Activated CD8-positive, alpha-beta memory T cell treated with anti-CD3 and anti-CD28 coated beads for 48 hours (primary cell): ENCODE data around the gene PARD3.

Experiments
- DNase-seq, 3 experiments: peaks; one replicate each; pipeline ENCODE4 v3.0.0-alpha.2; 2020; ENCODE audit warnings: low read depth in 2 of 3, low spot score in 2 of 3

PARD3 gene

GRCh38 chr10:34697351-34698247, 117.5 kb downstream of the PARD3 start:
- no peak for DNase-seq

GRCh38 chr10:34696423-34696822, 118.7 kb downstream of the PARD3 start:
- DNase-seq = no peak

DNA sequence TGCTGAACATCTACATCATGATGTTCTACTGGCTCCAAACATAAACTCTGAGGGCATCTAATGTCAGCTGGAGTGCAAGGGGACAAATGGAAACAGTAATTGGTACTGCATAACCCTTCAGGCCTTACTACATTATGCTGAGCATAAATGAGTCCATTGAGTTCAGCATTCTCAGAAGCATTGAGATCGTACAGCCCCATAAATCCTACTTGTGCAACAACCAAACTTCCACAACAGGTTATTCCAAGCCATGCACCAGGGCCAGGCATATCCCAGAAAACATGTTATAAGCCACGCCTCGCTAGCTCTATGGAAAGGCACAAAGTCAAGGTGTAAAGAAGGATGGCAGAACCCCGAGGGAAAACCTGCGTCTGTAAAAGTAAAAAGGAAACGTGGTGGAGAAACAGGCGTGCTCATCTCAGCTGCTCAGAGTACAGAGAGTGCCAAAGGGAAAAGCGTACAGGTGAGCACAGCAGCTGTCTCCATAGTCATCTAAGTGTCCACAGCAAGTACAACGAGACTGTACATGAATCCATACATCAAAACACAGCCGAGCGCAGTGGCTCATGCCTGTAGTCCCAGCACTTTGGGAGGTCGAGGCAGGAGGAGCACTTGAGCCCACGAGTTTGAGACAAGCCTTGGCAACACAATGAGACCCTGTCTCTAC, 124.6 kb downstream of the PARD3 start:
- no peak for DNase-seq

DNA sequence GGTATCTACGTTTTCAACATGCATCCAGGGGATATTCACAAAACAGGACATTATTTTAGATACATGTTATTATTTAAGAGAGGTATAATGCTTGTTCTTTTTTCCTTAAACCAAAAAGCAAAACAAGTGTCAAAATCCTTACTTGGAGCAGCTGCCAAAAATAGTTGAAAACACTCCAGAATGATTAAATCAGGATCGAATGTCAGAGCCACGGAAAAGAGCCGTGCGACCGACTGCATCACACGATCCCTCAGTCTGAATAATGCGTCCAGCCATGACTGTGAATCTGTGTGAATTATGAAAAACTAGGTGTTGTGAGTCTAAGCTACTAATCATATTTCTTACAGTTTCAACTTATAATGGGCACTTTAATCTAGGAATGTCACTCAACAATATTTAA, 126.0 kb downstream of the PARD3 start:
- DNase-seq = no peak

GRCh38 chr10:34687434-34688210, 127.5 kb downstream of the PARD3 start:
- no peak for DNase-seq

- DNase-seq = no peak
These were observed 132.5 kb downstream of the PARD3 start for GRCh38 chr10:34682580-34682979.

GRCh38 chr10:34681933-34682332, 133.2 kb downstream of the PARD3 start:
- DNase-seq = no peak

GRCh38 chr10:34679177-34679576, 135.9 kb downstream of the PARD3 start:
- no peak for DNase-seq

- DNase-seq = no peak
These were observed 137.5 kb downstream of the PARD3 start for GRCh38 chr10:34677591-34677990.

DNA sequence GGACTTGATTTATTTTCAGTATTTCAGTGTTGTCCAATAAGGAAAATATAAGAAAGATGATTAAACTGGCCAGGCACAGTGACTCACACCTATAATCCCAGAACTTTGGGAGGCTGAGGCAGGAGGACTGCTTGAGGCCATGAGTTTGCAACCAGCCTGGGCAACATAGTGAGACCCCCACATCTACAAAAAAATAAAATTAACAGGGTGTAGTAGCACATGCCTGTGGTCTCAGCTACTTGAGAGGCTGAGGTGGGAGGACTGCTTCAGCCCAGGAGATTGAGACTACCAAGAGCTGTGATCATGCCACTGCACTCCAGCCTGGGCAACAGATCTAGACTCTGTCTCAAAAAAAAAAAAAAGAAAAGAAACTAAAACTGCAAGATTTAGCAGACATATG, 138.0 kb downstream of the PARD3 start:
- DNase-seq = no peak

GRCh38 chr10:34674176-34674575, 140.9 kb downstream of the PARD3 start:
- DNase-seq = no peak

DNA sequence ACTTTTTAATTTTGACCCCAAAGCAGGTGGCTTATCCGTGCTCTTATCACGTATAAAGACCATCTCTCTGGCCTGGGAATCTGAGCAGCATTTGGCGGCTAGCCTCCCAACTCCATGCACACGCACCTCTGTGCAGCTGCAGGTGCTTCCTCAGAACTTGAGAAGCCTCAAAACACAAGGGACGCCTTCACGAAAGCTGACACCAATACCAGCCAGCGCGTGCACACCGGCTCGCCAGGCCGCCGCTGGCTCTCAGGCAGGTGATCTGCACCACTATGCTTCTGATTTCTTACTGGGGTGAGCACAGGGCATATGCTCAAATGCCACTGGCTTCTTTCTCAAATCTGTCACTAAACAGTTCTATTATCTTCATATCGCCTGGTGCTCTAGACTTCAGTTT, 145.0 kb downstream of the PARD3 start:
- DNase-seq = no peak

- no peak for DNase-seq
These were observed 146.0 kb downstream of the PARD3 start for GRCh38 chr10:34669079-34669478.

- no peak for DNase-seq
These were observed 147.9 kb downstream of the PARD3 start for GRCh38 chr10:34667177-34667576.

- no peak for DNase-seq
These were observed 148.9 kb downstream of the PARD3 start for GRCh38 chr10:34666008-34666704.

DNA sequence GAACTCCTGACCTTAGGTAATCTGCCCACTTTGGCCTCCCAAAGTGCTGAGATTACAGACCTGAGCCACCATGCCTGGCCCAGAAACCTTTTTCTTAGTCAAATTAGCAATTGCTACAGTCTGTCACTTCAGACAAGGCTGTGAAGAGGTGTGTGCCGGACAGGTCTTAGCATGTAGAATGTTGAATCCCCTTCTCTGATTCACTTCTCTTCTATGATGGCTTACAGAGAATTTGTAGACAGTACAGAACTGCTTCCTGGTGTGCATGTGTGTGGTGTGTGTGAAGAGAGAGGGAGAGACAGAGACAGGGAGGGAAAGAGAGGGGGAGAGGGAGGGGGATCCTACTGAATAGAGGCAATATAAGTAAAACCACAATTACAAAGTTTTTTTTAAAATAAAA, 150.4 kb downstream of the PARD3 start:
- DNase-seq = no peak

- no peak for DNase-seq
These were observed 153.5 kb downstream of the PARD3 start for GRCh38 chr10:34661580-34661979.

GRCh38 chr10:34658934-34659333, 156.2 kb downstream of the PARD3 start:
- no peak for DNase-seq

DNA sequence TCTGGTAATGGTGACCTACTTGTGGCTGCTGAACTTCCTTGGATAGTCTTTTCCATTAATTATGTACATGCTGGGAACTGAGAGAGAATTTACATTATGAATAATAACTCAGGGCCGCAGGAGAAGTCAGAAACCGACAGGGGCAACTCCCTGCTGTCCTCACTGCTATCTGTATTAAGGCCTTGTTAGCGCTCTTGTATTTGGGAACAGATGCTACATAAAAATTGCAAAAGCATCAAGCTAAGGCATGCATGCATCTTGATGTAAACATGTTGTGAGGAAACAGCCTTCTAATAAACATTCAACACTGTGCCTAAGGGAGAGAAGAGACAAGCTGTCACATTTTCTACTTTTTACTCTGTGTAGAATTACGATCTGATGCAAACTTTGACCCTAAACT, 158.4 kb downstream of the PARD3 start:
- no peak for DNase-seq

GRCh38 chr10:34655286-34656170, 159.6 kb downstream of the PARD3 start:
- no peak for DNase-seq
